Upper lobe of left lung (tissue), 6 donors: Measurements from ENCODE around the gene DYNLRB2. TPM values are rescaled to one million over a fixed set of nuclear protein-coding genes. Genes with fewer than 3 reads are reported as not detected.

Experiments used
- ATAC-seq, 2 donors: fragments of 200-7000 bp; cut with Tn5 transposase; one replicate each; pipeline ENCODE4 v1.9.1; 2022; ENCODE audit warnings: mild to moderate bottlenecking in 2 of 2, moderate library complexity in 2 of 2; ENCODE audit not compliant: low FRiP score in 2 of 2
- DNase-seq, 2 donors: peaks; one replicate each; pipeline ENCODE4 v3.0.0-alpha.2; 2019 to 2020
- H3K27ac ChIP-seq, 4 donors: fragments of 200-600 bp; sonication (generic); one replicate each; pipeline ENCODE4 v1.5.1; 2016 to 2019
- H3K27me3 ChIP-seq, 4 donors: fragments of 200-600 bp; sonication (generic); one replicate each; pipeline ENCODE4 v1.5.1; 2017 to 2019
- H3K36me3 ChIP-seq, 4 donors: fragments of 200-600 bp; sonication (generic); one replicate each; pipeline ENCODE4 v1.5.1; 2016 to 2019
- H3K4me1 ChIP-seq, 4 donors: fragments of 200-600 bp; sonication (generic); one replicate each; pipeline ENCODE4 v1.5.1; 2018 to 2019
- H3K4me3 ChIP-seq, 4 donors: fragments of 200-600 bp; sonication (generic); one replicate each; pipeline ENCODE4 v1.5.1; 2017 to 2019; ENCODE audit warnings: mild to moderate bottlenecking in 2 of 4, moderate library complexity in 1 of 4
- H3K9me3 ChIP-seq, 4 donors: fragments of 200-600 bp; sonication (generic); one replicate each; pipeline ENCODE4 v1.5.1; 2018 to 2019
- EP300 ChIP-seq, 4 donors: sonication (generic); formaldehyde crosslinking; IDR thresholded peaks; one replicate each; pipeline ENCODE4 v1.5.1; 2017; ENCODE audit warnings: antibody characterized with exemption in 4 of 4, control low read depth in 2 of 4
- POLR2A ChIP-seq, 4 donors: fragments of 450-650 bp; IDR thresholded peaks; one replicate each; pipeline ENCODE4 v1.5.1; 2016 to 2017; ENCODE audit warnings: antibody characterized with exemption in 4 of 4, mild to moderate bottlenecking in 2 of 4
- POLR2AphosphoS5 ChIP-seq, 2 donors: sonication (generic); formaldehyde crosslinking; IDR thresholded peaks; one replicate each; pipeline ENCODE4 v1.5.1; 2017; ENCODE audit warnings: antibody characterized with exemption in 2 of 2
- WGBS, 2 donors: methylation state at CpG; one replicate each; pipeline ENCODE4 v1.1.5; 2017 to 2018; 5-methylcytosine and 5-hydroxymethylcytosine counted together
- total RNA-seq, 6 donors: library from RNA; depleted of rRNA in 4 of 6; stranded (reverse); fragments of >200 nt in 4 of 6; gene quantifications; one replicate each; pipeline versions ENCODE4 v1.1.0 to v1.2.1, GENCODE V29; 2016 to 2021
- TF ChIP-seq, protein P1 (sequence below), 6 experiments: fragments of 450-650 bp in 4 of 6; fragments of 200-600 bp in 2 of 6; sonication (generic) in 2 of 6; IDR thresholded peaks; one replicate each; pipeline ENCODE4 v1.5.1; 2016 to 2019; ENCODE audit warnings: antibody characterized with exemption in 6 of 6
- donor health status: DM: no; HTN: no; CAD: no; lungs with moderate emphysema.
- donor health status: DM: no; HTN: yes; CAD: no; lungs with severe emphysema.

Gene DYNLRB2
- total RNA-seq, 6 donors from 2014 or later = 1.1 to 39.3 (median 8.0) TPM

DNA sequence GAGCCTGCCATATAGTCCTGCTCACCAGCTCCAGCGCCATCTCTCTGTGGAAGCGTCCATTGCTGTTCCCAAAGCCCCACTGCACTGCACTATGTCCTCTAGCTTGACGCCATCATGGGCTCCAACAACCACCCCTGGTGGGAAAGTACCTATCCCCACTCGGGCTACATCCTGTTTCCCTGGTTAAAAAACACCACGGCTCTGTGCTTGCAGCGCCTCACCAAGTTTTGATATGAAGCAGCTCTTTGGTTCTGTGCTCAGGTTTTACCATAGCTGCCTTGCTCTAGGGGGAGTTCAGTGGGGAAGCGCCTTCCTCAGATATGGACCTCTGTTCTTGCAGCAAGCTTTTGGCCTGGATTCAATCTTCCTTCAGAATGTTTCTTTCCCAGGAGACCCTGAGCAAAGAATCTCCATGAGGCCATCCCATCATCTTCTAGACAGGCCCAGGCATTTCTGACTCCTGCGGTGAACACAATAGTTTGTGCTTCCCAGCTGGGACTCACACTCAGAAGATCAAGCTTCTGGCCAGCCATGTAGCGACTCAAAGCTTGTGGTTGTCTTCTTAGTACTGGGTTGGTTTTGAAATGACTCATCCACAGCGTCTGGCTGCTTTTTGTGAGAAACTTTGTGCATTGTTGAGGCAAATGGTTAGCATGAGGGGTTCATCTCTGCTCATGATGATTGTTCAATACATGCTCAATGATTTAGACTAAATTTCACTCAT lies 39.5 kb downstream of the DYNLRB2 start:
- no peak for ATAC-seq
- no peak overlapping the region for H3K4me3 ChIP-seq
- H3K27ac ChIP-seq = no peak overlapping the region
- no peaks in the 10 kb centered on the region for H3K9me3 ChIP-seq
- H3K4me1 ChIP-seq = peaks cover 0 to 4% (median 0%) of the 10 kb centered on the region in 4 donors
- TF ChIP-seq EP300 (IDR thresholded peaks at IDR 0.05) = no peak
- TF ChIP-seq POLR2A (IDR thresholded peaks at IDR 0.05) = no peak
- TF ChIP-seq, protein P1, sequence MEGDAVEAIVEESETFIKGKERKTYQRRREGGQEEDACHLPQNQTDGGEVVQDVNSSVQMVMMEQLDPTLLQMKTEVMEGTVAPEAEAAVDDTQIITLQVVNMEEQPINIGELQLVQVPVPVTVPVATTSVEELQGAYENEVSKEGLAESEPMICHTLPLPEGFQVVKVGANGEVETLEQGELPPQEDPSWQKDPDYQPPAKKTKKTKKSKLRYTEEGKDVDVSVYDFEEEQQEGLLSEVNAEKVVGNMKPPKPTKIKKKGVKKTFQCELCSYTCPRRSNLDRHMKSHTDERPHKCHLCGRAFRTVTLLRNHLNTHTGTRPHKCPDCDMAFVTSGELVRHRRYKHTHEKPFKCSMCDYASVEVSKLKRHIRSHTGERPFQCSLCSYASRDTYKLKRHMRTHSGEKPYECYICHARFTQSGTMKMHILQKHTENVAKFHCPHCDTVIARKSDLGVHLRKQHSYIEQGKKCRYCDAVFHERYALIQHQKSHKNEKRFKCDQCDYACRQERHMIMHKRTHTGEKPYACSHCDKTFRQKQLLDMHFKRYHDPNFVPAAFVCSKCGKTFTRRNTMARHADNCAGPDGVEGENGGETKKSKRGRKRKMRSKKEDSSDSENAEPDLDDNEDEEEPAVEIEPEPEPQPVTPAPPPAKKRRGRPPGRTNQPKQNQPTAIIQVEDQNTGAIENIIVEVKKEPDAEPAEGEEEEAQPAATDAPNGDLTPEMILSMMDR (IDR thresholded peaks at IDR 0.05) = no peak
- TF ChIP-seq POLR2AphosphoS5 (IDR thresholded peaks at IDR 0.05) = no peak
- 80 to 82% methylated on average over 10 of the region's 10 CpGs for WGBS, 2 donors
- no peaks in the 10 kb centered on the region for H3K36me3 ChIP-seq
- no peaks in the 10 kb centered on the region for H3K27me3 ChIP-seq
- DNase-seq = no peak

DNA sequence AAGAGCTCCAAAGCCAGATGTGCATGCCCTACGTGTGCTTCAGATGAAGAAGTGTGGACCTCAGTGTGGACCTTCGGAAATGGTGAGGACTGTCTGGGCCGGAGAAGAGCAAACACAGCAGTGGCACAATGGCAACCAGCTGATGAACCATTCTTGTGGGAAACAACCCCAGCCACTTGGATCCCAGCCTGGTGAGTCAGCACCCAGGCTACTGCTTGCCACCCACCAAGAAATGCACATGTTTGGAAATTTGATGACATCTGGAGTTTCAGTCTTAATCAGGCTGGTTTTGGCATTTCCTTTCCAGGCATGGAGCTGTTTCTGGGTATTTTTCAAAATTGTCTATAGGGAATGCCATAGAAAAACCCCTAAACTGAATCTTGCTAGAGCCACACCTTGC lies 42.7 kb downstream of the DYNLRB2 start:
- ATAC-seq = peak in 1 of 2 donors; percentile 57
- no peak overlapping the region for H3K27ac ChIP-seq
- TF ChIP-seq, protein P1 (IDR thresholded peaks at IDR 0.05) = no peak
- TF ChIP-seq EP300 (IDR thresholded peaks at IDR 0.05) (no peak), POLR2AphosphoS5 (IDR thresholded peaks at IDR 0.05) (no peak), POLR2A (IDR thresholded peaks at IDR 0.05) (no peak)
- 83 to 91% methylated on average over 3 of the region's 3 CpGs for WGBS, 2 donors
- H3K27me3 ChIP-seq = no peaks in the 10 kb centered on the region
- no peaks in the 10 kb centered on the region for H3K4me1 ChIP-seq
- H3K36me3 ChIP-seq = no peaks in the 10 kb centered on the region
- H3K4me3 ChIP-seq = no peak overlapping the region
- H3K9me3 ChIP-seq = no peaks in the 10 kb centered on the region
- no peak for DNase-seq

DNA sequence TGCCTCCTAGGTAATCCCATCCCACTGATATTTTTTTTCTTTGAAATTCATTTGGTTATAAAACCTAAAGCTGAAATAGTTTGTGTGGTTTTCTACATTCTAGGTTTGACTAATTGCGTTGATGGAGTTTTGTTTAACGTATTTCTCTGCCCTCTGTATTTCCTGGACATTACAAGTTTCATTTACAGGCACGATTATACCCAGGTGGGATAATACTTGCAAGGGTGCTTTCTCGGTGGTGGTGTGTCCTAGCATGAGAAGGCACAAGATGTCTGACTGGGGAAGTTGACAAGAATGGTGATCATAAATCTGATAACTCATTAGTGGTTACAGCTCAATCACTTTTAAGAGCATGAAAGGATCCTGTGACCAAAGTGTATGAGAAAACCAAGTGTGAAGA lies 45.0 kb downstream of the DYNLRB2 start:
- ATAC-seq (no peak), DNase-seq (no peak)
- Histone ChIP-seq H3K4me3 (no peak overlapping the region), H3K27me3 (no peaks in the 10 kb centered on the region), H3K9me3 (no peaks in the 10 kb centered on the region), H3K4me1 (no peaks in the 10 kb centered on the region), H3K36me3 (no peaks in the 10 kb centered on the region), H3K27ac (no peak overlapping the region)
- TF ChIP-seq, protein P1 (IDR thresholded peaks at IDR 0.05) = no peak
- no peak for TF ChIP-seq POLR2AphosphoS5 (IDR thresholded peaks at IDR 0.05)
- TF ChIP-seq EP300 (IDR thresholded peaks at IDR 0.05) = no peak
- TF ChIP-seq POLR2A (IDR thresholded peaks at IDR 0.05) = no peak
- WGBS, 2 donors = 88% methylated on average over 4 of the region's 4 CpGs

DNA sequence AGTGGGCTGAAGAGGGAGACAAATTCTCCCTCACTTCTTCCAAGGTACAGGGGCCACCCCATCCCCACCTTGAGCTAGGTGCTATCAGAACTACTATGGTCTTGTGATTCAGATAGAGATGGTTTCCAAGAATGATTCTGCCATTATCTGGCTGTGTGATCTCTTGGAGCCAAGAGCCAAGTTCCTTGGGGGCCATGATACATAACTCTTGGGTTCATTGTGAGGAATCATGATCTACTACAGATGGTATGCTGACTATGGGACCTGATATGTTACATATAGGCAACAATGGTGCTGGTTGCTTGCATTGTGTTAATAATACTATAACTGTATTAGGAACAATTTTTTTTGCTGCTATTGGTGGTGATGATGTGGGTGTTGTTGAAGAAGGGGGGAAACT lies 45.7 kb downstream of the DYNLRB2 start:
- ATAC-seq = no peak
- H3K4me3 ChIP-seq = no peak overlapping the region
- H3K27ac ChIP-seq = no peak overlapping the region
- no peaks in the 10 kb centered on the region for H3K27me3 ChIP-seq
- no peak for DNase-seq
- TF ChIP-seq, protein P1 (IDR thresholded peaks at IDR 0.05) = no peak
- TF ChIP-seq POLR2AphosphoS5 (IDR thresholded peaks at IDR 0.05) (no peak), POLR2A (IDR thresholded peaks at IDR 0.05) (no peak), EP300 (IDR thresholded peaks at IDR 0.05) (no peak)
- H3K36me3 ChIP-seq = no peaks in the 10 kb centered on the region
- no peaks in the 10 kb centered on the region for H3K4me1 ChIP-seq
- H3K9me3 ChIP-seq = no peaks in the 10 kb centered on the region

DNA sequence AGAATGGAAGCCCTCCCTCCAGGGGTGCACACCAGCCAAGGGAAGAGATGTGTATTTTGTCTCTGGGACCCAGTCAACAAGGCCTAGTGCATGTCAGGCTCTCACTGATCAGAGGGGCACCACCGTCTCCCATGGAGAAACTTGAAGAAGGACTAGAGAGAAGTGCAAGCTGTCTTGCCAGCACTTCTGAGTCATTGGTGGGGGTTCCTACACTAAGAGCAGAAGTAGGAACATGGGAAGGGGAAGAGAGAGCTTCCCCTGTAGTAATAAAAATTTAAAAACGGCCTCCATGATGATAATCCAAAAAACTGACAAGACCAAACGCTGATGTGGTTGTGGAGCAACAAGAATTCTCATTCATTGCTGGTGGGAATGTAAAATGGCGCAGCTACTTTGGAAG lies 46.3 kb downstream of the DYNLRB2 start:
- Histone ChIP-seq H3K4me1 (no peaks in the 10 kb centered on the region), H3K4me3 (no peak overlapping the region), H3K27me3 (no peaks in the 10 kb centered on the region), H3K27ac (no peak overlapping the region), H3K36me3 (no peaks in the 10 kb centered on the region), H3K9me3 (no peaks in the 10 kb centered on the region)
- WGBS, 2 donors = 71 to 72% methylated on average over 4 of the region's 4 CpGs
- TF ChIP-seq POLR2AphosphoS5 (IDR thresholded peaks at IDR 0.05) (no peak), POLR2A (IDR thresholded peaks at IDR 0.05) (no peak), EP300 (IDR thresholded peaks at IDR 0.05) (no peak)
- TF ChIP-seq, protein P1 (IDR thresholded peaks at IDR 0.05) = no peak
- DNase-seq (no peak), ATAC-seq (no peak)
